Body of pancreas (tissue), 4 donors: ENCODE measurements around the gene ZNF70.

Experiments used
- CTCF ChIP-seq, 7 experiments: fragments of 450-650 bp in 4 of 7; fragments of 200-600 bp in 3 of 7; sonication (generic) in 3 of 7; IDR thresholded peaks; one replicate each; pipeline ENCODE4 v1.5.1; 2016 to 2019; ENCODE audit warnings: antibody characterized with exemption in 7 of 7
- POLR2A ChIP-seq, 3 donors: fragments of 450-650 bp; IDR thresholded peaks; one replicate each; pipeline ENCODE4 v1.6.1; 2016; ENCODE audit warnings: antibody characterized with exemption in 3 of 3, mild to moderate bottlenecking in 2 of 3

DNA sequence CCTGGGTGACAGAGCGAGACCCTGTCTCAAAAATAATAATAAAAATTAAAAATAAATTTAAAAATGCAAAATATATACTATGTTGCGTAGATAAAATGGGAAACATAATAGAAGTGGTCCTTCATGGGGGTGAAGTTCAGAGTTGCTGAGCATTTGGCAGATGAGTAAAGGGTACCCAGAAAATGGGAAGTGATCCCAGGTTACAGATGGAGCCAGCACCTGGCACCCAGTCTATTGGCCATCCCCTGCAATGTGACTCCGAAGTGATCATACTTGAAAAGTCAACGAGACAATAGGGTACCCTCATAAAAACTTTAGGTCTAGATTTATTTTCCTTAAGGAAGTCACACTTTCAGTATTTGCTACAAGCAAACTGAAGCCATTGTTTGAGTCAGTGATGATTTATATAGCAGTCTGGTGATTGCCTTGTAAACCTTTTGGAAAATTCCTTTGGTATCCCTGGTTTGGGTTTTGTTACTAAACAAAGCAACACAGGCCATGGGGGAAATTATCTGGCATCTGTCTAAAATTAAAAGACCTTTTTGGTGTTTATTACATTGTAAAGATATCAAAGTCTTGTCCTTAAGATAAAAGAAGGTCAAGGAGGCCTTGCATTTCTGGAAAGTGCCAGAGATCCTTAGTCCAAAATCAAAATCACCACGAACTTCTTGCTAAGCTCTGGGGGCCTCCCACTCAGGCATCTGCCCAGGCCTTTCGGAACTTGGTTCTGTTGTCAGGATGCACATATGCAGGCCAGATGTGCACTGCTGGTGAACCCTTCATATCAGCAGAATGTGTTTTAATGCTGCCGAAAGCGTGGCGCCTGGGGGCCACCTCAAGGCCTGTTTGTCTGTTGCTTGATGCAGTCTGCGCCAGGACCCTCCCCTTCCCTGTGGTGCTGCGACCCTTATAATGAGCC lies 40.2 kb upstream of the ZNF70 start:
- no peak for TF ChIP-seq CTCF (IDR thresholded peaks at IDR 0.05)
- TF ChIP-seq POLR2A (IDR thresholded peaks at IDR 0.05), result no peak
